ENCODE data around the gene GATAD2A.

The GATAD2A gene

GRCh38 chr19:19429361-19429760 lies 23.9 kb downstream of the GATAD2A start:
- no peak overlapping the region for H3K4me3 ChIP-seq (ENCODE audit: low read depth, low read length)
- no peak for DNase-seq (ENCODE audit: low read depth)
- no peak for TF ChIP-seq CTCF (IDR thresholded peaks at IDR 0.05; ENCODE audit: low read depth, low read length, missing control alignments)

- DNase-seq (ENCODE audit: low read depth) = no peak
- no peak for TF ChIP-seq CTCF (IDR thresholded peaks at IDR 0.05; ENCODE audit: low read depth, low read length, missing control alignments)
- no peak overlapping the region for H3K4me3 ChIP-seq (ENCODE audit: low read depth, low read length)
Observed at GRCh38 chr19:19432732-19433131, 27.3 kb downstream of the GATAD2A start.

- TF ChIP-seq CTCF (IDR thresholded peaks at IDR 0.05; ENCODE audit: low read depth, low read length, missing control alignments) = no peak
- no peak for DNase-seq (ENCODE audit: low read depth)
- H3K4me3 ChIP-seq (ENCODE audit: low read depth, low read length) = no peak overlapping the region
Observed at GRCh38 chr19:19433666-19434213, 28.3 kb downstream of the GATAD2A start.

GRCh38 chr19:19434483-19435045 lies 29.1 kb downstream of the GATAD2A start:
- H3K4me3 ChIP-seq (ENCODE audit: low read depth, low read length) = no peak overlapping the region
- DNase-seq (ENCODE audit: low read depth) = no peak
- TF ChIP-seq CTCF (IDR thresholded peaks at IDR 0.05; ENCODE audit: low read depth, low read length, missing control alignments) = no peak

- no peak for TF ChIP-seq CTCF (IDR thresholded peaks at IDR 0.05; ENCODE audit: low read depth, low read length, missing control alignments)
- no peak overlapping the region for H3K4me3 ChIP-seq (ENCODE audit: low read depth, low read length)
- no peak for DNase-seq (ENCODE audit: low read depth)
Observed at GRCh38 chr19:19436137-19436691, 30.7 kb downstream of the GATAD2A start.

- no peak for DNase-seq (ENCODE audit: low read depth)
- no peak for TF ChIP-seq CTCF (IDR thresholded peaks at IDR 0.05; ENCODE audit: low read depth, low read length, missing control alignments)
Observed at GRCh38 chr19:19438366-19439175, 33.1 kb downstream of the GATAD2A start.

More at GRCh38 chr19:19438366-19439175, 33.1 kb downstream of the GATAD2A start:
- no peak overlapping the region for H3K4me3 ChIP-seq (ENCODE audit: low read depth, low read length)
